Sciatic nerve (tissue), 2 donors: ENCODE data around the gene TMC3. TPM values are rescaled to one million over a fixed set of nuclear protein-coding genes. Genes with fewer than 3 reads are reported as not detected.

Experiments
- ATAC-seq: fragments of 200-7000 bp; cut with Tn5 transposase; one replicate; pipeline ENCODE4 v1.9.1; 2020; ENCODE audit warnings: mild to moderate bottlenecking, moderate library complexity
- DNase-seq: peaks from one replicate; pipeline ENCODE4 v3.0.0-alpha.2; 2020; ENCODE audit warnings: low spot score
- intact Hi-C: fragments of 100-400 bp; cut with DNase I; formaldehyde crosslinking; loops from one replicate; pipeline ENCODE4 v1.14.2; 2022
- total RNA-seq: library from RNA; stranded (reverse); fragmentation: NEBNext Ultra II Directional; extraction: Animal tissue kit (Norgen Biotek cat#: 25700); gene quantifications from one replicate; pipeline ENCODE4 v1.2.1, GENCODE V29; 2021
- donor health status: DM: no; HTN: no; CAD: no.
- donor health status: DM: no; HTN: no; CAD: no.

The TMC3 gene
- total RNA-seq, 1 donor from 2014 or later: 0.13 TPM

DNA sequence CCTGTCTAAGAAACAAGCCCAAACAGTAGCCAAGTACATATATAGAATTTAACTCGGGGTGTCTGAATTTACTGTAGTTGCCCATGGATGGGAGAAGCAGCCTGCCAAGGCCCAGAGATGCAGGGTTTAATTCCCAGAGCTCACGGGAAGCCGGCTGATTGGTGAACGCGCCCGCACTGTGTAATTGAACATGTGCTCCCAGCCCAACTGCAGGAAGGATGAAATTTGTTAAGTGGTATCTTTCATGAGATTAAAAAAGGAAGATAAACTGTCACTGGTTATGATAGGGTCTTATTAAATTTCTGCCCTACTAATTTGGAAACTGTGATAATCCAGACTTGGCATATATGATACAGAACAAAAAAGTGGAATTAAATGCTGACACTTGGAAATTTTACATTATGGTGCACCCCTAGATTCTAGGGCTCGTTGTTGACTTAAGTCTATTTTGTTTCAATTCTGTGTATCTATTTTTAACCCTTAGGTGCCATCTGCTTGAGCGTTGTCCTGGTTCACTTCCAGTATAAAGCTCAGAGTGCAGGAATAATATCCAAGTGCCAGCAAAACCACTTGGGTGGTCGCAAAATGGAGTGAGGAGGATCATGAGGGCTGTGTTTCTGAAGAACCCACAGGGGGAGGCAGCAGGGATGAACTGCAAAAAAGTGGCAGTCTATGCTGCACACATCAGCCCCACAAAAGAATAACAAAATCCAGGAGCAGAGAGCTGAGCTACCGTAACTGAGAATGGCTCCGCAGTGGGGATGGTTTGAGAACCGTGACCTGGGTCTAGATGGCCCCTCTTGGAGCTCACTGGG lies 13.8 kb upstream of the TMC3 start:
- intact Hi-C loops: no loop called here
- no peak for ATAC-seq
- no peak for DNase-seq

DNA sequence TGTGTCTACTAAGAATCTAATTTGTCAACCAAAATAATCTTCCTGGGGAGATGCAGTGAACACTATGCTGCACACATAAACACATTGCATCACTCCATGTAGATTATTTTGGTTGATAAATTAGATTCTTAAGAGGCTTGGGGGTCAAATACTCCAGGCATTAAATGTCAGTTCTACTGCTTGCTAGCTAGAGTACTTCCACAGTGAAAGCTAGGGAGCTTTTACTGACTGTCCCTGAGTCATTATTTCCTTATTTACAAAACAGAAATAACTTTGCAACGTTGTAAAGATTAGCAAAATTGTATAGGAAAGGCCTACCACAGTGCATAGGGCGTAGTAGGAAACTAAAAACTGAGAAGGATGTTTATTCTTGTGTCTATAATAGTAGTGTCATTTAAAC lies 12.9 kb upstream of the TMC3 start:
- ATAC-seq (no peak), DNase-seq (no peak)
- intact Hi-C loops: no loop called here

DNA sequence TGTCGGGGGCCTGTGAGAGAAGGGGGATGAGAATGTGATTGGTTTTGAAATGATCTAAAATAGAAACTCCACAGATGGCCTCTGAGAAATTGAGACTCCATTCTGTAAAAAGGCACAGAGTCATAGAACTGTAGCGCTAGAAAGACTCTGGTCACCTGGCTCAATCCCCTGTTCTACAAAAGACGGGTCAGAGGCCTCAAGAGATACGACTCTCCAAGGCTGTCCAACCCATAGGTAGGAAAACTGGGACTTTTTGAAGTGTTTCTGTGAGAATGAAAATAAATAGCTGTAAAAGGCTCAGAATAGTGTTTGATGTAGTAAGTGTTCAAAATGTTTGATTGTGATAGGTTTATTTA lies 11.7 kb upstream of the TMC3 start:
- DNase-seq (no peak), ATAC-seq (no peak)
- intact Hi-C loops: no loop called here

DNA sequence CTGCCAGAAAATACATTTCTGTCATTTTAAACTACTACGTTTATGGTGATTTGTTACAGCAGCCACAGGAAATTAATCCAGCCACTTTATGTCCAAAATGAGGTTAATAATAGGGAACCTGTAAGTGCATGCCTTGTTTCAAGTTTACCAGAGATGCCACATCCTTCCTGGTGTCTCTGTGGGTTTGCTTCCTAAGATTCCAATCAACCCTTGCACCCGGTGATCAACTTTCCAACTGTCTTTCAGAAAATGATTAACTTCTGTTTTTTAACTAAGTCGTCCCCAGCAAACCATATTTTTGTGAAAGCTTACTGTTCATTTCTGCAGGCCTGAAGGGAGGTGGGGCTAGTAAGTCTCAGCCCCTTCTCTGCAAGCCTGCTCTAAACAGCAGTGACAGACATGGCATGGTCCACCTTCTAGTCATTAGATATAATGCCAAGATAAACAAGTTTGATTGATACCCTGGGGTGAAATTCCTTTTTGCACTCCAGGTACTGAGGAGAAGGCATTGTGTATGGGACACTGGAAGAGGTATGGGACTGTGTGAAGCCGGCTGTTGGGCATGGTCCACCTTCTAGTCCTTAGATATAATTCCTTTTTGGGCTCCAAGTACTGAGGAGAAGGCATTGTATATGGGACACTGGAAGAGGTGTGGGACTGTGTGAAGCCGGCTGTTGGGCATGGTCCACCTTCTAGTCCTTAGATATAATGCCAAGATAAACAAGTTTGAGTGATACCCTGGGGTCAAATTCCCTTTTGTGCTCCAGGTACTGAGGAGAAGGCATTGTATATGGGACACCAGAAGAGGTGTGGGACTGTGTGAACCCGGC lies 11.1 kb upstream of the TMC3 start:
- intact Hi-C loops: no loop called here
- no peak for ATAC-seq
- no peak for DNase-seq

DNA sequence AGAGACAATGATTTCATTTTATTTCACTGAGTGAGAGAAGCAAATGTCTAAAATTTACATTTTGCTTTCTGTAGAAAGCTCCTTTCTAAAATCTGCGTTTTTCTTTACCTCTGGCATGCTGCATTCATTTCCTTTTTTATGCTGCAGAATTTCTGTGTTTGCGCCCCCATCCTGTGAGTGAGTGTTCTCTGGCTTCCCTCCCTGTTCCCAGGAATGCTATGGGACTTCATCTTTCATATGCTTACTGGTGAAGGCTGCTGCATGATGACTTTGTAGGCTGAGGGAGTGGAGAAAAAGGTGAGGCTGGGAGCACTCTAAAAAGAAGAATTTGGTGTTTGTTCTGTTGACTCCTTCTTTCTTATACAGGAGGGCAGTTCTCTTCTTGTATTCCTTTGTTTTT lies 7.7 kb upstream of the TMC3 start:
- intact Hi-C loops: no loop called here
- ATAC-seq (no peak), DNase-seq (no peak)

DNA sequence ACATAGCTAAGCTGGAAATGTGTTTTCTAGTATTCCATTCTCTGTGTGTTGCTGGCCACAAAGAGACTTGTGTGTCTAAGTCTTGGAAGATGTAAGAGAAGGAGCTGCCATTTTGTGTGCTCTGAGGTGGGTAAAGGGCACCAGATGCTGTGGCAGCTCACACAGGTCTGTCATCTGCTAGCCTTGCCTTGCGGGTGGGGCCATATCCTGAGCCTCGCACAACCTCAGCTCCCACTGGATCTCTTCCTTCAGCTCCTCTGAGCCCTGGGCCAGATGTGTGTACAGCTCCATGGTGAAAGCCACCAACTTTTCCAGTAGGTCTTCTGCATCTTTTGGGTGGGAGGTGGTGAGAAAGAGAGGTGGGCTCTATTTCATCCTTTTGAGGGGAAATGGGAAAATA lies 6.7 kb upstream of the TMC3 start:
- intact Hi-C loops: no loop called here
- no peak for DNase-seq
- no peak for ATAC-seq

DNA sequence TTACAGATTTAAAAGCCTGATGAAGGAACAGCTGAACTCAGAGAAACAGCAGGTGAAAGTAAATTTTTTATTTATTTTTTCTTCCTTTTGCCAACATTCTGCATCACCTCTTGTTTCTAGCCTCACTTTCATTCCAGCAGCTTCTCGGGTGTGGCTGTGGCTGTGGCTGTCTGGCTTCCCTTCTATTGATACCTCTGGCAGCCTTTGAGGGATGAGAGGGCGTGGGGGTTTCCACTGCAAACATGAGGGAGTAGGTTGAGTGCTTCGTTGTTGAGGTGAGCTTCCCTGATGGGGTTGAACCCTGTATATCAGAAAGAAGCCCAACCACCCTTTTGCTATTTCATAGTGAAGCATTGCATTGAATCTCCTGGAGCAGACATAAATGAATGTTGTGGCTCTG lies 6.2 kb upstream of the TMC3 start:
- no peak for ATAC-seq
- intact Hi-C loops: no loop called here
- DNase-seq: no peak

DNA sequence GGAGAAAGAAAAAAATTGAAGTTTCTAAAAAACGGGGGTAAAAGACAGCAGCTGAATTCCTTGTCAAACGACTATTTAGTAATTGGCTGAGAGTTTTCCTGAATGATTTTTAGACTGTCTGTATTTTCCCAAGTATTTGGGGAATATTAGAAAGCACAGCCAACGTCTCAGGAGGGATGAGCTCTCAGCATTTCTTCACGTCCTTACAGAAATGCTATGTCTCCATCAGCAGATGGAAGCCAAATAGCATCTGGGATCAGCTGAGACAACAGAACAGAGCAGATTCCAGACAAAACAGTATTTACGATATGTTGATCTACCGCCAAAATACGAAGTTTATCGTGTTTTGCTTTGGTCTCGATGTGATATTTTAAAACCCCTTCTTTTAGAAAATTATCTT lies 5.3 kb upstream of the TMC3 start:
- peak; percentile 75 for ATAC-seq
- intact Hi-C loops: no loop called here

DNA sequence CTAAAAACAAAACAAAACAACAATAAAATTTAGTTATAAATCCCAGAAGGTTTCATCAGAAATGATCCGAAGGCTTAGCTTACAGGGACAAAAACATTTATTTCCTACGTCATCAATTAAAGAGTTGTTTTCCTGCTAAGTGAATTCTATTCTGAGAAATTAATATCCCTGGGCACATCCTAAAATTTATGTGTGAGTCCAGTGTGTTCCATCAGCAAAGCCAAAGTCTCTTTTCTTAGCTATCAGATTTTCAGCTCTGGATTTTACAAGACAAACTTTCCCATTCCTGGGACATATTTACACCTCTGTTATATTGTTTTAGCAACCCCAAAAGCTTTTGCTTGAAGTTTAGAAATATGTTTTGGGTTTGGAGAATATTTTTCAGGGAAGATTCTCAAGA lies 4.4 kb upstream of the TMC3 start:
- intact Hi-C loops: no loop called here
- ATAC-seq (peak; percentile 85), DNase-seq (no peak)

More for the DNA sequence above, 5.3 kb upstream of the TMC3 start:
- no peak for DNase-seq

DNA sequence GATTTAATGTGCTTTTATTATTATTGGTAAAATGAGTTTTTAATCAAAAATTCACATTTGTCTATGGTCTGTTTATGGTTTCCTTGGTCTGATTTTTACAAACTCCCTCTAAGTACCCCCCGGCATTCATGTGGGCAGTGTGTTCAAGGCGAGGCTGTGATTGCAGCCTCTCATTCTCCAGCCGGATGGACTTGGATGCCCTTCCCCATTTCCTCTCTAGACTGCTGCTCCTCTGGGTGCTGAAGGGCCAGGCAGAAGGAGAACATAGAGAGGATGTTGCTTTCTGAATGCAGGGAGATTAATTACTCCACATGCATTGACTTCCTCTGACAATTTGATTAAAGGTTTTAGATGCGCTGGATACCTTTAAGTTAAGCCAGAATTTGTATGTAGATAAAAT lies 3.9 kb upstream of the TMC3 start:
- intact Hi-C loops: no loop called here

DNA sequence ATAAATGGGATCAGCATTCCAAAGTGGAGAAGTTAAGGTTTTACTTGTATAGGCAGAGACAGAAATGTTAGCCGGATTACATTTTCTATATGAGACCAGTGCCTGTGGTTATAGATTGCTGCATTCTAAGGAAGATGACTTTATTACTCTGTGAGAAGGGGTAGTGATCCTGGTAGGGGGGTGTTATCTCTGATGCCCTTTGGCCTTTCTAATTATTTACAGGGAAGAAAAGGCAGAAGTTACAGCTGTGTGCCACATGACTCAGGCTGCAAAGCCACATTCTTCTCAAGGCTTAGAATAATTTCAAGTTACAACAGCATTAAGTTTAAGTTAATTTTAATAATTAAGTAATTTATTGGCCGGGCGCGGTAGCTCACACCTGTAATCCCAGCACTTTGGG lies 2.2 kb upstream of the TMC3 start:
- ATAC-seq: no peak
- DNase-seq: no peak
- intact Hi-C loops: no loop called here

More for the DNA sequence above, 3.9 kb upstream of the TMC3 start:
- DNase-seq: no peak
- peak; percentile 56 for ATAC-seq

DNA sequence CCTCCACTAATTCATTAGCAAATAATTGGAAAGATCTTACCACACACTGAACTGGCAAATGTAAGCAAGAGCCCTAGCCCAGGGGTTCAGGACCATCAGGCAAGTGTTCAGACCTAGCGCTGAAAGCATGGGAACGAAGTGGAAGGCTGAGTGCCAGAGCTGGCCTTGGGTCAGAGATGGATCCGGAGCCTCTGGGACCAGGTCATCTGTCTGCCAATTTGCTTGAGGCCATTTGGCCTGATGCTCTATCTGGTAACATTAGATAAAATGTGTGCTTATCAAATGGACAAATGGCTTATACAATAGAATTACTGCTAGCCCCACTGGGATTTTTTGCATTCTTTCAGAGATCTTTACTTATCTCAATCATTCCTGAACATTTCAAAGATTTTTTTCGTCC lies 1.4 kb upstream of the TMC3 start:
- ATAC-seq: no peak

DNA sequence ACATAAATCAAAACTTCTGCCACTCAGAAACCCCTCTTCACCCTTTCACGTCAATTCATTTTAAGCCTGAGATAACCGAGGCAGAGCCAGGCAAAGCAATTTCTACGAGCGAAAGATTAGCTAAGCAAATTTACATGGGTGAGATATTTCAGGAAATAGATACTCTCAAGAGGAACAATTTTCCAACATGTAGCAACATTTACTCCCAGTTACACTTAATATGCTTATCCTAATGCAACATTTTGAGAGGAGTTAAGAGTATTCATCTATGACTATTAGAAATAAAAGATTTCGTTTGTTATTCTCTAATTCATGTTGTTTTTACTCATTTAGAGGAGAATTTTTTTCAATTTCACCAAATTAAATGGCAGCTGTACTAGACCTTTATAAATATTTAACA lies 837 bp downstream of the TMC3 start:
- no peak for DNase-seq
- intact Hi-C loops: no loop called here

More for the DNA sequence above, 1.4 kb upstream of the TMC3 start:
- DNase-seq: no peak
- intact Hi-C loops: no loop called here

DNA sequence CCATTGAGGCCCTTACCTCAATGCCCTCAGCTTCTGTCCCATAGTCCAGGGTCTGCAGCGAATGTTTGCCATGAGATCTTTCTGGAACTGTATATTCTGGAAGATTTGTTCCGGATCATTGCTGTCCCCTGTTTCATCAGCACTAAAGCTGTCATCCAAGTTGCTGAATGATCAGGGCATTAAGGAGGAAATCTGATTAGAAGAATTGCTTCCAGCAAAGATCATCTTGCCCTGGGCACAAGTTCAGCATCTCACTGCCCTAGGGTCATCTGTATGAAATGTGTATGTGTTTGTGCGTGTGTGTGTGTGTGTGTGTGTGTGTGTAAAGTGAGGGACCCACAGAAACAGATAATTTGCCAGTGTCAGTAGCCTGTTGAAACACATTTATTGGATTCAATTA lies 1.4 kb downstream of the TMC3 start:
- ATAC-seq (no peak), DNase-seq (no peak)
- intact Hi-C loops: no loop called here

More for the DNA sequence above, 837 bp downstream of the TMC3 start:
- no peak for ATAC-seq

DNA sequence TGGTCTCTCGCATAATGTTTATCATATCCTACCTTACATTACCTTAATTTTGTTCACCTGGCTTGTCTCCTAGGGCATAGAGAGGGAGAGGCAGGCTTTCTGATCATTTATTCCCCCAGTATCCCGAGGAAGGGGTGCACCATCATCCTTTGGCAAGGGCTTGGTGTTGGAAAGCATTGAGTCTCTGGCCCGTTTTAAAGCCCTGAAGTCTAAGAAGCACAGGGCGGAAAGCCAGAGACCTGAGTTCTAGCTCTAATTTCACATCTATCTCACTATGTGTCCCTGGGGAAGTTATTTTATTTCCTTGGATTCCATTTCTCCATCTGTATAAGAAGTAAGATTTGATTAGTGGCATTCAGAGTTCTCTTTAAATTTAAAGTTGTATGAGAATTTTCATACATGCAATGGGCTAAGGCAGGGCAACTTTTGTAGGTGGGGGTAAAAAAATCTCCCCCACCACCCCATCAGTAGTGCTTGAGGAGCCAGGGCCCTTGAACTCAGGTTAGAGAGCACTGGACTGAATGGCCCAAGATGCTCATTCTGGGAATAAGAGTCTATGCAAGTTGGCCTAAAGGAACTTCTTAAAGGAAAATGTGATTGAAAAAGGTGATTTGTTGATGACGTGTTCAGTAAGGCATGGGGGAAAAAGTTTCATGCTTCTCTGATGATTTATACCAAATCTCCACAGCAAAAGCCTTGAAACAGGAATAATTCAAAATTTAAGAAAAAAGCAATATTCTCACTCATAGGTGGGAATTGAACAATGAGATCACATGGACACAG lies 10.1 kb downstream of the TMC3 start:
- ATAC-seq: peak; percentile 84
- no peak for DNase-seq
- intact Hi-C loops: no loop called here

DNA sequence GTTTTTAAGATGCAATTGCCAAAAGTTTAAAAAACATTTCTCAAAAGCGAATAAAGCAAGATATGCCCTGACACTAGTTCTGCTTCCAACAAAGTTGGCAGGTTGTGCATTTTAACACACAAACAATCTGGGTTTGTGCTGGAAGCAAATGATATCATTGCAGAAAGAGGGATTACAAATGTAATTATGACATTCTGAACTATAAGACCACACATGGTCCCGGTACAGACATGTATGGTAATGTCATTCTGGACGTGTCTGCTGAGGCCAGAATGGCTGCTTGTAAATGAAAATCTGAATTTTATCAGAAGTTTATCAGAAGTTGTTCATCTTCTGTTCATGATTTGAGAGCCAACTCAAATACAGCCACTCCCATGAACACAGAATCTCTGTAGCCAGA lies 10.7 kb downstream of the TMC3 start:
- peak; percentile 67 for ATAC-seq
- intact Hi-C loops: no loop called here
- DNase-seq: no peak

DNA sequence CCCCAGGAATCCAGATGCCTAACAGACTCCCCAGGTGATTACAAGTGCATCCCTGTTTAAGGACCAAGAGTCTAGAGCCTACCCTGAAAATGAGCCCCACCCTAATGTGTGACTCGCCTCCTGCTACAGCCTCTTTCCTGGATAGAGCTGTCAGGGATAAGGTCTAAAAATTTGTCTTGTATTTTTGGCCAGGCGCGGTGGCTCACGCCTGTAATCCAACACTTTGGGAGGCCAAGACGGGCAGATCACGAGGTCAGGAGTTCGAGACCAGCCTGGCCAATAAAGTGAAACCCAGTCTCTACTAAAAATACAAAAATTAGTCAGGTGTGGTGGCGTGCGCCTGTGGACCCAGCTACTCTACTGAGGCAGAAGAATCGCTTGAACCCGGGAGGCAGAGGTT lies 11.2 kb downstream of the TMC3 start:
- peak; percentile 47 for ATAC-seq
- intact Hi-C loops: no loop called here

DNA sequence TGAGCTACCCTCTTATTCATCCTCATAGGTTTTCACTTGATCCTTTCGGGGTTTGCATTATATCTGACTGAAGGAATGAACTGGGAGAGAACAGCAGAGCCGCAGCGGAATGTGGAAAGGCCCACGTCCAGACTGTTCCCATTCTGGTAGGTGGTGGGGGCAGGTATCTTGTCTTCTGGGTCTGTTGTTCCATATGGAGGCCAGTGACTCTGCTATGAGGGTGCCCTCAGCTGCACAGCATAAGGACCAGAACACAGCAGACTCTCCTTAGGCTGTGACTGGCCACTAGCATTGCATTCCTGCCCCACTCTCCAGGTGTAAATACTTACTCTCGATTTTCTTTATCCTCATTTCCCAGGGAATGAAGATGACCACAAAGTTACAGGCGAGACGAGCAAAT lies 12.1 kb downstream of the TMC3 start:
- ATAC-seq: no peak
- DNase-seq: no peak
- intact Hi-C loops: no loop called here

More for the DNA sequence above, 11.2 kb downstream of the TMC3 start:
- no peak for DNase-seq

DNA sequence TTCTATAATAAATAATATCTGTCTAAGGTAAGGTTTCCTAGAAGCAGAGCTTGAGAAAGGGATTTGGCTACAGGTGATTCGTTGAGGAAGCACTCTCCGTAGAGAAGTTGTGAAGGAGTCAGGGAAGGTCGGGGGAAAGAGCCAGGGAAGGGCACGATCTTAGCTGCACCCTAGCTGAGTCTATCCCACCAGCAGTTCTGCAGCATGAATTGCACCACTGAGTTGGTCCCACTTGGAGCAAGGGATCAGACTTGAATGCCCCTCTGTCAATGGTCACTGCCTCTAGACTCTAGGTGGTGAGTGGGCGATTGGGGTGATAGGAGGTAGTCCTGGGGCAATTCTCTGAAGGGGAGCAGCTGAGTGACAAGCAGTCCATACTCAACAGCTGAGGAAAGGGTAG lies 13.5 kb downstream of the TMC3 start:
- ATAC-seq (no peak), DNase-seq (no peak)
- intact Hi-C loops: no loop called here

DNA sequence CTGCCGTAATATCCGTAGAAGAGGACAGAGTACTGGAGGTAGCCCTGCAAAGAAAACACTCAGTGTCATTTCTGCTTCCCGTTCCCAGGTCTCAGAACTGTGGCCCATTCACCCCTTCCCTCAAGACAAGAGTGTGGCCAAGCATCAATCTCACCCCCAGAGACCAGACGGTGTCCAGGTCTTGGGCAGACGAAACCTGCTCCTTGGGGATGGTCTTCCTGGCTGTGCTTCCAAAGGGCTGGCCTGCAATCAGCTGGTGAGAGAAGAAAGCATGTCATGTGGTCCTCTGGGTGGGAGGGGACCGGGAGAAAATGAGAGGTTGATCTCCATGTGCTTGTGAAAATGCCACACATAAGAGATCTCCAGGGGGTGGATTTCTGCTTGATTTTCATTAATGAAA lies 15.8 kb downstream of the TMC3 start:
- DNase-seq: no peak
- ATAC-seq: no peak
- intact Hi-C loops: no loop called here
